ENCODE data around the gene ULBP1. TPM values are rescaled to one million over a fixed set of nuclear protein-coding genes. Genes with fewer than 3 reads are reported as not detected.
"Not testable (repeated sequence)": the region's sequence is repeated elsewhere in the genome, so short reads cannot be mapped to it uniquely, and the experiment has no call there.

Gene ULBP1, protein sequence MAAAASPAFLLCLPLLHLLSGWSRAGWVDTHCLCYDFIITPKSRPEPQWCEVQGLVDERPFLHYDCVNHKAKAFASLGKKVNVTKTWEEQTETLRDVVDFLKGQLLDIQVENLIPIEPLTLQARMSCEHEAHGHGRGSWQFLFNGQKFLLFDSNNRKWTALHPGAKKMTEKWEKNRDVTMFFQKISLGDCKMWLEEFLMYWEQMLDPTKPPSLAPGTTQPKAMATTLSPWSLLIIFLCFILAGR
- 0.20 and 0.36 TPM in 2 replicates for total RNA-seq (2014; rRNA removed; shearing (Covaris generic))

DNA sequence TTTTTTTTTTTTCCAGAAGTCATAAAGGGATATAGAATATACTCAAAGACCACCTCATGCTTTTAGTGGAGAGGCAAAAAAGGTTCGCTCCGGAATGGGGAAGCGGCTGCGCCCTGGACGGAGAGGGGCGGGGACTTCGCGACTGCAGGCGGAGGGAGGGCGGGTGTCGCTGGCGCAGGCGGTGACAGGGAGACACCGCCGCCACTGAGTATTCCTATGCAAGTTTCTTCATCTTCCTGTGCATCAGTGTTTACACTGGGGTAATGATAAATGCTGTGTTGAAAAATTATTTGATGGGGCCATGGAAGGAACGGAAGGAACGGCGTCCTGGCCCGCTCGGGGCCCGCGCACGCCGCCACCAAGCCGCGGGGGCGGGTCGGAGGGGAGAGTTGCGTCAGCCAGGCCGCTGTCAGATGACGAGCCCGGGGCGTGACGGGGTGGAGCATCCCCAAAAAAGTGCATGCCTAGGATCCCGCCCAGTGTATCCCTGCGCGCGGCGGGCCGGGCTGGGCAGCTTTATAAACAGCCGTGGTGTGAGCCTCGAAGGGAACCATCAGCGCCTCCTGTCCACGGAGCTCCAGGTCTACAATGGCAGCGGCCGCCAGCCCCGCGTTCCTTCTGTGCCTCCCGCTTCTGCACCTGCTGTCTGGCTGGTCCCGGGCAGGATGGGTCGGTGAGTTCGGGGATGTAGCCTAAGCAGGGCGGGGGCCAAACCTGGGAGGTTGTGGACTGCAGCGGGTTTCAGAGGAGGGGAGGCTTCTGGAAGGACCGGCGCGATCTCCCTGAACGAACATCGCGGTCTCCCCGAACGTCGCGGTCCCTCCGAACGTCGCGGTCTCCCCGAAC, at the start of gene ULBP1:
TSS of gene ULBP1 (plus strand) at position 482 of the 846 bp plus-strand sequence. CDS start at position 589, 107 bp downstream.
- DNase-seq (ENCODE audit: low read depth), result peak; percentile 65

DNA sequence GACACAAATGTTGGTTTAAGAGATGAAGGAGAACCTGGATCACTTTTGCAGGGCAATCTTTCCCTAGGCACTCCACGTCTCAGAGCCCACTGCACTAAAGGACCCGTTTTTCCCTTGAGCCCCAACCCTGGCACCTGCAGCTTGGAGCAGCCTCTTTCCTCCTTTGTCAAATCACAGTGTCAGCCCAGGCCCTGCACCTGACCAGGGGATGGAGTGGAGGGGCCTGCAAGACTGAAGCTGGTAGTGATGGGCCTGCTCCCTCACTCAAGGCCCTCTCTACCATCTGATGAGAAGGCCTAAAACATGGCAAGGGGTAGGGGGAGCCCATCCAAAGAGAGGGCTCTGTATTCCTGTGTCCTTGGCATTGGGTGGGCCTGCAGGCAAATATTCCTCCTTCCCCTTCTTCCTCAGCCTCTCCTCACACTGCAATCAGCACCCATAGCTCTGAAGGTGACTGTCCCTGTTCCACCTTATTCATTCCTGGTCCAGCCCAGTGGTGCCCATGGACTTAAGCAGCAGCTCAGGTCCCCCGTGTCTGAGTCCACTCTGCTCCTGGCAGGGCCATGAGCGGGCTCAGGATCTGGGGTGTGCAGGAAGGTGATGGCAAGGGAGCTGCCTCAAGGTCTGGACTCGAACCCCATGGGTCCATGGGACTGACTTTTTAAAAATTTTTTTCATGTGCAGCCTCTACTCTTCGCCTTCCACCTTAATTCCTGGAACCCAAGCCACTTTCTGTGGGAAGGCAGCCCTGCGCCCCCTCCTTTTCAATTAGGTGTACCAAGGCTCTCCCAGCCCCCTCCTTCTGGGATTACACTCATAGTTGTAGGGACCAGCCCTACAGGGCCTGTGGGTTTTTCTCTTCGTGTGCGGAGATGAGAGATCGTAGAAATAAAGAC, 47.5 kb upstream of the ULBP1 start:
- DNase-seq (ENCODE audit: low read depth), result no peak

DNA sequence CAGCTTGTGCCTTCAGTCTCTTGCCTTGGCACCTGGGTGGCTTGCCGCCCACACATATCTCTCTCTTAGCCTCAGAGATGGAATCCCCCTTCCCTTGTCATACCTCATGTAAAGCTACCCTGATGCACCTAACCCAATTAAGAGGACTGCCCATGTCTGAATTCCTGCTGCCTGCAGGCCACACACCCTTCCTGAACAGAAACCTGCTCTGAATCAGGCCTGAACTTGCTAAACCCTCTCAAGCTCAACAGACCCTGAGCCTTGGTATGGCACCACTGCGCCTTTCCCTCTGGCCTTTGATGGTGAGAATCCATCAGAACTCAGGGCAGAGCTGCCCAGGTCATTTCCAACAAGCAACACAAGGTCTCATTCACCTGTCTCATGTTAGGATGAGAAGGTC, 46.1 kb upstream of the ULBP1 start:
- DNase-seq (ENCODE audit: low read depth), result no peak

DNA sequence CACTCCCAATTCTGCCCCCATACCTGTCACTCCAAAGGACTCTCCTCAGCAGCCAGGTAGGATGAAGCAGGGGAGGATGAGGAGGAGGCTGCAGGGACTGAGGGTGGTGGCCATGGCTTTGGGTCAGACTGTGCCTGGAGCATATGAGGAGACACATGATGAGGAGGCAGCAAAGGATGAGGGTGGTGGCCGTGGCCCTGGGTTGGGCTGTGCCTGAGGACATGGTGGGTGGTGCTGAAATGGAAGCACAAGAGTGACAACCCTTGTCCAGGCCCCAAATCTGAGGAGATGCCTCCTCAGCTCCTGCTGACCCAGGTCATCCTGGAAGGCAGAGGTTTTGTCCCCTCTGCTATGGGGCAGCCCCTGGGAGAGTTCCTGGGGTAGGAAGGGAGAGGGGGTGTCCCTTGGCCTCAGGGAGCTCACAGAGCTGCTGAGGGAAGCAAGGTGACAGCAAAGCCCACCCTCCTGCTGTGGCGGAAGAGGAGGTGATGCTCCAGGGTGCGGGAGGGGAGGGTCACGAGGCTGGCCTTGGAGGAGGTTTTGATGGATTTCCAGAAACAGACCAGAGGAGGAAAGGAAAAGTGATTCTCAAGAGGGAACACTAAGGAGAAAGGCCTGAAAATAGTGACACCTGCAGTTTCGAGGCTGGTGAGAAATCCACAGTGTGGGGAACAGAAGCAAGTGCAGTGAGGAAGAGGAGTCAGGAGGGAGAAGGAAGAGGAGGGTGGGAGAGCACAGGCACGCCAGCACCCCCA, 45.4 kb upstream of the ULBP1 start:
- no peak for DNase-seq (ENCODE audit: low read depth)

DNA sequence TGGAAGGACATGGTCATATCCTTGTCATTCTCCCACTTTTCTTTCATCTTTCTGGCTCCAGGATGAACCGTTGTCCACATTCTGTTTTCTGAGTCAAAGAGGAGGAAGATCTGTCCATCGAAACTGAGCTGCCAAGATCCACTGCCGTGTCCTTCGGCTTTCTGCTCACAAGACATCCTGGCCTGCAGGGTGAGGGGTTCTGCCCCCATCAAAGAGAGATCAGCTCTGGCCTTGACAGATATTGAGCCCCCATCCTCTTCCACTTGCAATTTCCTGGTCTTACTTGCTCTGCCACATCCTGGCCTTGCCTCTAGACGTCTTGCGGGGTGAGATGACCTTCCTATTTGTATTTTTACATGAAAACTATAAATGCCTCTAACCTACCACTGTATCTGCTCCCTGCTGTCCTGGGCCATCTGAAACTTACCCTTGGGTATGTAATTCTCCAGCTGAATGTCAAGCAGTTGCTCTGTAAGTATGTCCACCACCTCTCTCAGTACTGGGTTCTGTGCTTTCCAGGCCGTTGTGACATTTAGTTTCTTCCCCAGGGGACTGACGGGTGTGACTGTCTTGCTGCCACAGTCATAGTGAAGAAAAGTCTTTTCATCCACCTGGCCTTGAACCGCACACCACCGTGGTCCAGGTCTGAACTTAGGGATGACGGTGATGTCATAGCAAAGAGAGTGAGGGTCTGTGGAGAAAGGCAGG, 44.5 kb upstream of the ULBP1 start:
- not testable (repeated sequence) for DNase-seq (ENCODE audit: low read depth)

DNA sequence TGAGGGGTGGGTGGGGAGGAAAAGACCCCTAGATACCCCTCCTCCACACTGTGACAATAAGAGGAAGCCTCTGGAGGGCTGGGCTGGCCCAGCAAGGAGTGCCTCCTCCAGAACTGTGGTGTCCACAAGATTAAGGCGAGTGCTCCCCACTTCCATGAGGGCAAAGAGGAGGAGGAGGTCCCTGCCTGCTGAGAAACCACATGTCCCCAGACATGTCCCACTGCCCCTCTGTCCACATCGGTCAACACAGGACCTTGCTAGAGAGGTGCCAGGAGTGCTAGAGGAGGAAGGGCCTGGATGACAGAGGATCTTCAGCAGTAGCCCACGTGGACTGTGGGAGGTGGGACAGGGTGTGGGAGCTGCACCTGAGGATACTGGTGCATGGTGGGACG, 43.9 kb upstream of the ULBP1 start:
- no peak for DNase-seq (ENCODE audit: low read depth)

DNA sequence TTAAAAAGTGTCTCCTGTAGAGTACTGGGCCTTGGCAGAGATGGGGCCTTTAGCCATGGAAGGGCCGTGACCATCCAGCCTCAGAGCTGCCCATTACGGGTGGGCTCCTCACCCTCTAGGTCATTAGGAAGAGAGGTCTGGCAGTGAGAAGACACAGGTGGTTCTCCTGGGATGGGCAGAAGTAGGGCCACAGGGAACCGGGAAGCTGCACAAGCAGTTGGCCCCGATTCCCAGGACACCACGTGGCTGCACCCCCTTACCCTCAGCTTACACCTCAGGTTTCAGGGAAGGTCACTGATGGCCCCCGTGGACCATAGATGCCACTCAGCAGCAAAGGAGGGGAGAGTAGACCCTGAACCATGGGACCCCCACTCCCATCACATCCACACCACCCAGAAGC, 42.4 kb upstream of the ULBP1 start:
- no peak for DNase-seq (ENCODE audit: low read depth)

DNA sequence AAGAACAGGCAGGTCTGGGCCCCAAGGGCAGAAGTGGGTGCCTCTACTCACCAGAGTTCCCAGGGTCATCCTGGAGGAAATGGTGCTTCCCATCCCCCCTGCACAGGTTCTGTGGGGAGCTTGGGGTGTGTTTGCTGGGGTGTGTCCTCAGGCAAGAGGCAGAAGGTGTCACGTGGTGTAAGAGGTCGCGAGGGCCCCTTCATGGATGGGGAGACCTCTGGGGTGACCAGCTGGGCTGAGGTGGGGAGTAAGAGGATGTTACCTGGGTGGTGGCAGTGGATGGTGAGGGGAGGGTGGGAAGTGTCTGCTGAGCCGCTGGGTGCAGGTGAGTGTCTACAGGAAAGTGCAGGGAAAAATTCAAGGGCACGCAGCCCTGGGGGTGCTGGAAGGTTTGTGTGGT, 41.7 kb upstream of the ULBP1 start:
- not testable (repeated sequence) for DNase-seq (ENCODE audit: low read depth)

DNA sequence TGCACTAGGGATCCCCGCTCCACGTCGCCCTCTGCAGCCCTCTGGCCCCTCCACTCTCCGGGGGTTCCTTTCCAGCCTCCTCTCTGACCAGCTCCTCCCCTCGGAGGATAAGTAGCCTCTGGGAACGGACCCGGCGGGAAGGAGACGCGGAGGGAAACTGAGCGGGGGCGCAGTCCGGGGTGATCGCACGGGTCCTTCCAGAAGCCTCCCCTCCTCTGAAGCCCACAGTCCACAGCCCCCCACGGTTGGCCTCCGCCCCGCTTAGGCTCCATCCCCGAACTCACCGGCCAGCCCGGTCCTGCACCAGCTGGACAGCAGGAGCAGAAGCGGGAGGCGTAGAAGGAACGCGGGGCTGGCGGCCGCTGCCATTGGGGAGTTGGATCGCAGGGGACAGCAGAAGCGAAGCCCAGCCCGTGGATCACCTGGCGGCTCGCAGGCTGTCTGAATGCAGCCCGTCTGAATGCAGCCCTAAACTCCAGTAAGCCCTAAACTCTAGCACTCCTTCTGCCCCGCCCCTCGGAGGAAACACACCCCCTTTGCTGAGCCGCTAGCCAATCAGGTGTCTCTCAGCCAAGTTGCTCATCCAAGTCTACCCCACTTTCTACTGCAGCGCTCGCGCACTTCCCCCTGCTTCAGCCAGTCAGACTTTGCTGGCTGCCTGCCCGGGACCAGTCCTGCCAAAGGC, 41.0 kb upstream of the ULBP1 start, which contains the start of gene RAET1G:
TSS of gene RAET1G (minus strand) at position 480 of the 685 bp plus-strand sequence. CDS start at position 369, 111 bp downstream.
- peak; percentile 94 for DNase-seq (ENCODE audit: low read depth)

DNA sequence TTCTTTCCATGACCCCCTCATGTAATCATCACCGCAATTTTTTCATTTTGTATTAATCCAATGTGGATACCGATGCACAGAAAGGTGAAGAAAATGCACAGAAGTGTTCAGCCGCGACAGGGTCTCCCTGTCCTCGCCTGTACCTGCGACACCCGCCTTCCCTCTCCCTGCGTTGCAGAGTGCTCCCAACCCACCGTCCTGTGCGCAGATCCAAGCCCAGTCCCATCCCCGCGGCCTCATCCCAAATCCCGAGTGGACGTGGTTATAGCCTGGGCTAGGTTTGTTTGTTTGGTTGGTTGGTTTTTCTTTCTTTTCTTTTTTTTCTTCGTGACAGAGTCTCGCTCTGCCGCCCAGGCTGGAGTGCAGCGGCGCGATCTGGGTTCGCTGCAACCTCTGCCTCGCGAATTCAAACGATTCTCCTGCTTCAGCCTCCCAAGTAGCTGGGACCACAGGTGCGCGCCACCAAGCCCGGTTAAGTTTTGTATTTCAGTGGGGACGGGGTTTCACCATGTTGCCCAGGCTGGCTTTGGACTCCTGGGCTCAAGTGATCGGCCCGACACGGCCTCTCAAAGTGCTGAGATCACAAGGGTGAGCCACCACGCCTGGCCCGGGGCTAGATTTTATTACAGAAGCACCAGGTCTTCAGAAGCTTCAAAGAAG, 40.3 kb upstream of the ULBP1 start:
- DNase-seq (ENCODE audit: low read depth), result no peak

DNA sequence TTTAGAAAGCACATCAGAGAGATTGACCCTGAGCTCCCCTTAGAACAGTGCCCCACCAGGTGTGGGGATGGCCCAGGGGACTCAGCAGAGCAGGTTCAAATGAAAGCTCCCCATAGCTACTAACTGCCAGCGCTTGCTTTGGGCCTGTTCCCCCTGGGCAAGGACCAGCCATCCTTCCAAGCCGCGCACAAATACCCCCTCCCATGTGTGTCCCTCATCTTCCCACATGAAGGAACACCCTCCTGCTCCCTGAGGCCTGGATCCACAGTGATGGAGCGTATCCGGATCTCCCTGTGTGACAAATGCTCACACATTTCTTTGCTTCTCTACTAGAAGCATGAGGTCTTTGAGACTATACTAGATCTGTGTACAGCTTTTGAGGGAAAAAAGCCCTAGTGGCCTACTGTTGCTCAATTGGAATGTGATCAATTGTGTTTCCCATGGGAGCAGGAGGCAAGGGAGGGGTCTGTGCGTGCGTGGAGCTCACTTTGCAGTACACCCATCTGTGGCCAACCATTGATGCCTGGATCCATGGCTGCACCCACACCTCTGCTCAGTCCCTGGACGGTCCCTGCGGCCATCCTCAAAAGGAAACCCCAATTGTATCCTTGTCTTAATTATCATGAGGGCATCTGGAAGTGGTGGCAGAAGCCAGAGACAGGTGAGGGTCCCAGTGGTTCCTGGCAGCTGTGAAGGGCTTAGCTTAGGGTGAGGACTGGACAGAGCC, 39.4 kb upstream of the ULBP1 start:
- no peak for DNase-seq (ENCODE audit: low read depth)

DNA sequence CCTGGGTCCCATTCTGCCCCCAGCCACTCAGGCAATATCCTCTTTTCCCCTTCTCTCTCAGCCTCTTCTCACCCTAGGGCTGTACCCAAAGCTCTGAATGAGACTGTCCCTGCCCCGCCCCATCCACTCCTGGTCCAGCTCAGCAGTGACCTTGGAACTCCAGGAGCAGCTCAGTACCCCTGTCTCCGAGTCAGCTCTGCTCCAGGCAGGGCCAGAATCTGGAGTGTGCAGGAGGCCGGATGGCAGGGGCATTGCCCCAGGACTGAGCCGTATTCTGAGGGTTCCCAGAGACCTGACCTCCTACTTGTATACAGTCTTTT, 38.9 kb upstream of the ULBP1 start:
- DNase-seq (ENCODE audit: low read depth), result no peak

DNA sequence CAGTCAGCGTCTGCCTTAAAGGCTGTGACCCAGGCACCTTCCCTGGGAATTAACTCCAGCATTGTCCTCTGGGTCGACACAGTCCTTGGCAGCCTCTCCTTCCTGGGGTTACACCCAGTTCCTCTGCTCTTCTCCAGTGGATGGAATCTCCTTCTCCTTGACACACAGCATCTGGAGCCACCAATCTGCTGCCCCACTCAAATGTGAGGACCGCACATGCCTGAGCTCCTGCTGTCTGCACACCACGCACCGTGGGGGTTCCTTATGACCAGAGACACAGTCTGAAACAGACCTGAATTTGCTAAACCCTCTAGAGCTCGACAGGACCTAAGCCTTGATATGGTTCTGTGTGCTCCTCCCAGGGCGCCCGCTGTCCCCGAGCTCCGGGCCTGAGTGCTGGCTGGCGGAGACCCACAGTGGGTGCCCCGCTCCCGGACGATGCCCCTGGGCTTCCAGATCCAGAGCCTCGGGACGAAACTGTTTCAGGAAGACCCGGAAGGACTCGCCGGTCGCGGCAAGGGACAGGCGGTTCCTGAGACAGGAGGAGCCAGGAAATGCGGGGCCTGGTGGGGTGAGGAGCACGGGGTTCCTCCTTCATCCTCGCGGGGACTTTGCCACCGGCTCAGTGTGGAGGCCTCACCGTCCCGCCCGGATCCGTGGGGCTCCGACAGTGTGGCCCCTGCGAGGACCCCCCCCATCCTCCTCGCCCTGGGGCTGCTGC, 38.3 kb upstream of the ULBP1 start:
- DNase-seq (ENCODE audit: low read depth), result peak; percentile 26

DNA sequence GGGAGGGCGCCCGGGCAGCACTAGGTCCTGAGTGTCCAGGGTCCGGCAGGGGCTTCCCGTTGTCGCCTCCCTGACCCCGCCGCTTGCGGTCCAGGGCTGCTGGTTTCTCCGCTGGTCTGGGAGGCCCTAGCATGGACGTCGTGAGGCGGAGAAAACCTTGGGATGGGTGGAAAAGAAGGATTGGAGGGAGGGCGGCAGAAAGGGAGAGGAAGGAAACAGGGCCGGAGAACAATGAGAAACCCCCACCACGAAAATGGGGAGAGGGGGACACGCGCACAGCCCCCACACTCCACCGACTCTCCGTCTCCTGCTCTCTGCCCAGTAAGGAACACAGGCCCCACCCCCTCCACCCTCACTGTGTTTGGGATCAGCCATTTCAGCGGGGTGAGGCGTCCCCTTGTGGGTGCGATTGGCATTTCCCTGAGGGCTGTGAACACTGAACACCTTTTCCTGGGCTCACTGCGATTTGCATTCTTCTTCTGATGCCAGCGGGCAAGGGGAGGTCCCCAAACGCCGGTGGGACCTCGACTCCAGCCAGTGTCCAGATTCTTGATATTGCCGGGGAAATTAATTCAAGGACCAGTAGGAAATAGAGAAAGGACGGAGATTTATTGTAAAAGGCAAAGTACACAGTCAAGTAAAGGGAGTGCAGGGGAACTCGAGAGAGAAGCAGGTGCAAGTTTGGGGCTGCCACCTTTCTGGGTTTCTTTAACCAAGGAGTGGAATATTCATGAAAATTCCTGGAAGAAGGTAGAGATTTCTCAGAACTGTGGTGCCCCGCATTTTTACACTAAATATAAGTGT, 37.6 kb upstream of the ULBP1 start:
- DNase-seq (ENCODE audit: low read depth), result peak; percentile 78

DNA sequence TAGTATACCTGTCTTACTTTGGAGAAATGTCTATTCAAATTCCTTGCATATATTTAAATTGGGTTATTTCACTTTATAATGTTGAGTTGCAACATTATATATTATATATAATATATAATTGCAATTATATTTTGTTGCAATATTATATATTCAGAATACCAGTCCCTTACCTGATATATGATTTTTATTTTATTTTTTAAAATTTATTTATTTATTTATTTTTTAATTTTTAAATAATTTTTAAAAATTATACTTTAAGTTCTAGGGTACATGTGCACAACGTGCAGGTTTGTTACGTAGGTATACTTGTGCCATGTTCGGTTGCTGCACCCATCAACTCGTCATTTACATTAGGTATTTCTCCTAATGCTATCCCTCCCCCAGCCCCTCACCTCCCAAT, 36.7 kb upstream of the ULBP1 start:
- DNase-seq (ENCODE audit: low read depth), result not testable (repeated sequence)

DNA sequence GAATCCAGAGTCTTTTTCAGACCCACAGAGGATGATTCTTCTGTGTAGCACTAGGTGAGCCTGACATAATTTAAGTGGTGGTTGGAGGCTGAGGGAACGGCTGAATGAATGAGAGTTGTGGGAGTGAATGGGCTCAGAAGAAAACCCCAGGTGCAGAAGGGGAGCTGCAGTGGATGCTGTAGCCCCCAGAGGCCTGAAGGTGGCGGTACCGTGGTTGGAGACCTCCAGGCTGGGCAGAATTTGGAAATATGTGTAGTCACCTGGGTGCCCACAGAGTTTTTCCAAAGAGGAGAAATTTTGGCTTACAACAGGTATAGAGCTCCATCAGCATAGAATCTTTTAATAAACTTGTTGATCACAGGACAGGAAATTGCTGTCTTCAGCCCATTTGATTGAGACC, 34.3 kb upstream of the ULBP1 start:
- DNase-seq (ENCODE audit: low read depth), result no peak

DNA sequence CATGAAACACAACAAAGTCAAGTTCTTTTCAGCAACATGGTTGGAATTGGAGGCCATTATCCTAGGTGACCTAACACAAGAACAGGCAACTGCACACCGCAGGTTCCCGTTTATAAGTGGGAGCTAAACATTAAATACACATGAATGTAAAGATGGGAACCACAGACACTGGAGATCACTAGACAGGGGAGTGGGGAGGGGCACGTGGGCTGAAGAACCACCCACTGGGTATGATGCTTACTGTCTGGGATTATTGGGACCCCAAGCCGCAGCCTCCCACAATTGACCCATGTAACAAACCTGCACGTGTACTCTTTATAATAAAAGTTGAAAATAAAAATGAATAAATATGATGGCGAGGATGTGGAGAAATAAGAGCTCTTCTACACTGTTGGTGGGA, 32.2 kb upstream of the ULBP1 start:
- no peak for DNase-seq (ENCODE audit: low read depth)
